DOHH2 (cell line): Measurements from ENCODE around the gene TEX26.

Experiments
- H3F3A ChIP-seq: fragments of 200-600 bp; sonication (generic), shearing (Covaris generic); 2 replicates; pipeline ENCODE4 v1.6.0; 2016; ENCODE audit warnings: antibody characterized with exemption, mild to moderate bottlenecking; ENCODE audit not compliant: control insufficient read depth, insufficient read depth
- H3K27ac ChIP-seq: fragments of 200-600 bp; sonication (generic); 2 replicates; pipeline ENCODE4 v1.5.1; 2014; ENCODE audit warnings: low read depth, mild to moderate bottlenecking, low read length, moderate library complexity
- H3K27me3 ChIP-seq: fragments of 200-600 bp; sonication (generic); 2 replicates; pipeline ENCODE4 v1.6.1; 2014; ENCODE audit warnings: mild to moderate bottlenecking, low read length, mixed read lengths; ENCODE audit not compliant: control insufficient read depth
- H3K36me3 ChIP-seq: fragments of 200-600 bp; sonication (generic); 2 replicates; pipeline ENCODE4 v1.6.1; 2014; ENCODE audit warnings: mild to moderate bottlenecking, low read length, moderate library complexity, mixed read lengths; ENCODE audit not compliant: control insufficient read depth
- H3K4me1 ChIP-seq: fragments of 200-600 bp; sonication (generic); 2 replicates; pipeline ENCODE4 v1.6.1; 2014; ENCODE audit warnings: mild to moderate bottlenecking, low read length, mixed read lengths; ENCODE audit not compliant: control insufficient read depth
- H3K4me2 ChIP-seq: fragments of 200-600 bp; sonication (generic); 2 replicates; pipeline ENCODE4 v1.6.0; 2014; ENCODE audit warnings: mild to moderate bottlenecking, low read length, moderate library complexity
- H3K4me3 ChIP-seq: fragments of 200-600 bp; sonication (generic); 2 replicates; pipeline ENCODE4 v1.5.1; 2014; ENCODE audit warnings: mild to moderate bottlenecking, low read length, mixed read lengths
- H3K79me2 ChIP-seq: fragments of 200-600 bp; sonication (generic); 2 replicates; pipeline ENCODE4 v1.6.1; 2014; ENCODE audit warnings: mild to moderate bottlenecking, low read length, mixed read lengths; ENCODE audit not compliant: control insufficient read depth
- H3K9me2 ChIP-seq: fragments of 200-600 bp; sonication (generic); replicated peaks from 2 replicates; pipeline ENCODE4 v1.6.1; 2014; ENCODE audit warnings: mild to moderate bottlenecking, low read length, mixed read lengths; ENCODE audit not compliant: control insufficient read depth
- H3K9me3 ChIP-seq: fragments of 200-600 bp; sonication (generic); 2 replicates; pipeline ENCODE4 v1.6.1; 2014; ENCODE audit warnings: antibody characterized with exemption, low read length, mixed read lengths; ENCODE audit not compliant: control insufficient read depth, insufficient read depth
- H4K20me1 ChIP-seq: fragments of 200-600 bp; sonication (generic); 2 replicates; pipeline ENCODE4 v1.6.0; 2014; ENCODE audit warnings: low read depth, mild to moderate bottlenecking, antibody characterized with exemption, low read length, moderate library complexity; ENCODE audit not compliant: control insufficient read depth, insufficient read depth
- EZH2phosphoT487 ChIP-seq: fragments of 200-600 bp; sonication (generic); IDR thresholded peaks from 2 replicates; pipeline ENCODE4 v1.6.1; 2017; ENCODE audit warnings: borderline replicate concordance, mild to moderate bottlenecking, antibody characterized with exemption, low read length, moderate library complexity, mixed read lengths
- TF ChIP-seq, protein P1 (sequence below): fragments of 200-600 bp; sonication (generic); IDR thresholded peaks from one replicate; pipeline ENCODE4 v1.5.1; 2014; ENCODE audit warnings: antibody characterized with exemption, mild to moderate bottlenecking, low read depth, low read length; ENCODE audit not compliant: poor library complexity, severe bottlenecking

TEX26 gene

DNA sequence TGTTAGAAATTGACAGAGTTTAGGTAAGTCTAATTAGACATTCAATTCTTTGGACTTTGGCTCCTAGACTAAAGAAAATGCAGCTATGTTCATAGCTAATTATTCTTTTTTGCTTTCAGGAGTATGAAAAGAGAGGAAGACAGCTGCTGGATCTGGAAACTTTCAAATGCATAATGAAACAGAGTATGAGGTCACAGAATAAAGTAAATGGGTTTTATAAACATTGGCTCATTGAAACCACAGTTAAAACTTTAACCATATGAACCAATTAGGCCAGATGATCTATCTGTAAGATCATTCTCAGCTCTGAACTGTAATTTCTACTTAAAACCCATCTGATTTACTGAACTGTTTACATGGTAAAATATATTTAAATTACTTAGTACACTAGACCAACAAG, 82.7 kb downstream of the TEX26 start:
- H3K36me3 ChIP-seq, result no peaks in the 10 kb centered on the region
- no peak overlapping the region for H3K27ac ChIP-seq
- peaks cover 8% of the 10 kb centered on the region; the same call in 1 of the 2 replicates for H3K27me3 ChIP-seq
- TF ChIP-seq, protein P1, sequence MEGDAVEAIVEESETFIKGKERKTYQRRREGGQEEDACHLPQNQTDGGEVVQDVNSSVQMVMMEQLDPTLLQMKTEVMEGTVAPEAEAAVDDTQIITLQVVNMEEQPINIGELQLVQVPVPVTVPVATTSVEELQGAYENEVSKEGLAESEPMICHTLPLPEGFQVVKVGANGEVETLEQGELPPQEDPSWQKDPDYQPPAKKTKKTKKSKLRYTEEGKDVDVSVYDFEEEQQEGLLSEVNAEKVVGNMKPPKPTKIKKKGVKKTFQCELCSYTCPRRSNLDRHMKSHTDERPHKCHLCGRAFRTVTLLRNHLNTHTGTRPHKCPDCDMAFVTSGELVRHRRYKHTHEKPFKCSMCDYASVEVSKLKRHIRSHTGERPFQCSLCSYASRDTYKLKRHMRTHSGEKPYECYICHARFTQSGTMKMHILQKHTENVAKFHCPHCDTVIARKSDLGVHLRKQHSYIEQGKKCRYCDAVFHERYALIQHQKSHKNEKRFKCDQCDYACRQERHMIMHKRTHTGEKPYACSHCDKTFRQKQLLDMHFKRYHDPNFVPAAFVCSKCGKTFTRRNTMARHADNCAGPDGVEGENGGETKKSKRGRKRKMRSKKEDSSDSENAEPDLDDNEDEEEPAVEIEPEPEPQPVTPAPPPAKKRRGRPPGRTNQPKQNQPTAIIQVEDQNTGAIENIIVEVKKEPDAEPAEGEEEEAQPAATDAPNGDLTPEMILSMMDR, result no peak
- no peak for TF ChIP-seq EZH2phosphoT487
- H3K9me3 ChIP-seq, result no peaks in the 10 kb centered on the region
- peaks cover 20% of the 10 kb centered on the region for H3K4me1 ChIP-seq
- no peaks in the 10 kb centered on the region for H3K79me2 ChIP-seq
- no peak overlapping the region for H3K4me3 ChIP-seq
- no peaks in the 10 kb centered on the region for H3F3A ChIP-seq
- no peaks in the 10 kb centered on the region for H3K9me2 ChIP-seq
- no peak overlapping the region for H3K4me2 ChIP-seq
- no peaks in the 10 kb centered on the region; the same call in 1 of the 2 replicates for H4K20me1 ChIP-seq

DNA sequence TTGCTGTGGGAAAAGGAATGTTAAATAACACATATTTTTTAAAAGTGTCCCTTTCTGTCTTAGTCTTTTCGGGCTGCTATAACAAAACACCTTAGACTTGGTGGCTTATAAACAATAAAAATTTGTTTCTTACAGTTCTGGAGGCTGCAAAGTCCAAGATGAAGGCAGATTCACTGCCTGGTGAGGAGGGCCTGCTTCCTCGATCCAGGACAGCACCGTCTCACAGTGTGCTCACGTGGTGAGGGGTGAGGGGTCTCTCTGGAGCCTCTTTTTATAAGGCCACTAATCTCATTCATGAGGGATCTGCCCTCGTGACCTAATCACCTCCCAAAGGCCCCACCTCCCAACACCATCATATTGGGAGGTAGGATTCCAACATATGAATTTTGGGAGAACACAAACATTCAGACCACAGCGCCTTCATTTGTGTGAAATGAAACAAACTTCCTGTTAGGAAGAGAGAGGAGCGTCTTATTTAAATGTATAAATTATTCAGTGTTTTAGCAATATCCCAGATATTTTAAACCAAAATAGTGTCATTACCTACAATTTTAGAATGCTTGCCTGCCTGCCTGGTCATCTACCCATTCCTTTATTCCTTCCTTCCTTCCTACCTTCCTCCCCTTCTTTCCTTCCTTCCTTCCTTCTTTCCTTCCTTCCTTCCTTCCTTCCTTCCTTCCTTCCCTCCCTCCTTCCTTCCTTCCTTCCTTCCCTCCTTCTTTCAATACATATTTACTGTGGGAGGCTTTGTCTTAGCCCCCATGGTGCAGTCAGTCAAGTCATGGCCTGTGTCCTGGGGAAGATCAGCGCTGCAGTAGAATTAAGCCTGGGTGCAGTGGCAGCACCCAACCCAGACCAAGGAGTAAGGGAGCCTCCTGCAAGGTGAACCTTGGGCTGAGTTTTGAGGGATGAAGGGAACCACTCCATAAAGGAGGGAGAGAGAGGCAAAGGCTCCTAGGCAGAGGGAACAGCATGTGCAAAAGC, 84.2 kb downstream of the TEX26 start:
- TF ChIP-seq EZH2phosphoT487, result no peak
- H3K4me2 ChIP-seq, result no peak overlapping the region

DNA sequence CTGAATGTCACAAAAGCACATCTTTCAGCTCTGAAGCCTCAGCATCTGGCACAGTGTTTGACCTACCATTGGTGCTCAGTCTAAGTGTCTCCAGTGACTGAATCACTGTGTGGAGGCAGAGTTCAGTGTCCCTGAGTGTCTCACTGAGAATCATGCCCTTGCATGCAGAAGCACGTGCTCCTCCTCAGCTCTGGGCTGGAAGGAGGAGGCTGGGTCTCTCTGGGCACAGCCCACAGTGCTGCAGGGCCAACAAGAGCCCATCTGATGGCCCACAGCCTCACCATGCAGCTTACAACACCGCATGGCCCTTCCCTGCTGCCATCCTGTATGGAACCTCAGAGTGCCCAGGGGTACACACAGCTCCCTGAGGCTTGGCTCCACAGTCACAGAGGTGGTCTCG, 86.1 kb downstream of the TEX26 start:
- no peak for TF ChIP-seq EZH2phosphoT487
- TF ChIP-seq, protein P1, result no peak
- Histone ChIP-seq H3K27me3 (peaks cover 30% of the 10 kb centered on the region), H3K79me2 (no peaks in the 10 kb centered on the region)

More for the DNA sequence above, 84.2 kb downstream of the TEX26 start:
- H3K27ac ChIP-seq, result no peak overlapping the region
- no peaks in the 10 kb centered on the region for H3K9me2 ChIP-seq
- no peaks in the 10 kb centered on the region for H3K79me2 ChIP-seq
- H3K27me3 ChIP-seq, result peaks cover 16% of the 10 kb centered on the region
- H3K4me1 ChIP-seq, result peaks cover 13% of the 10 kb centered on the region
- H3K9me3 ChIP-seq, result no peaks in the 10 kb centered on the region
- H3K4me3 ChIP-seq, result no peak overlapping the region
- H3K36me3 ChIP-seq, result no peaks in the 10 kb centered on the region
- H3F3A ChIP-seq, result no peaks in the 10 kb centered on the region
- H4K20me1 ChIP-seq, result no peaks in the 10 kb centered on the region; the same call in 1 of the 2 replicates

DNA sequence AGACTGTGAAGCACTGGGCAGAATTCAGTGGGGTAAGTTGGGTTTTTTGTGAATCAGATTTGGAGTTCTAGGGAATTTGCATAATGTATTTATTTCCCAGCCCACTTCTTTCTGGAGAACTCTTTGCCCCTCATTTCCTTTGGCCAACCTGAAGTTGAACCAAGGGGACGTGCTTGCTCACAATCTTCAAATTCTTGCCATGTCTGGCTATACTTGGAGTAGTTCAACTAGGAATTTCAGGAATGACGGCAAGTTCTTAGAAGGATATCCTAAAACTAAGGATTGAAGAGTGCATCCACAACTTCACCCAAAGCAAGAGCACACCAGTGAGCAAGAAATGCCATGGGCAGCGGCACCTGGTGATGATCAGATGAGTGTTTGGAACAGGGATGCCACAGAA, 88.5 kb downstream of the TEX26 start:
- H3K4me1 ChIP-seq, result no peaks in the 10 kb centered on the region
- H3K36me3 ChIP-seq, result no peaks in the 10 kb centered on the region
- H3K79me2 ChIP-seq, result no peaks in the 10 kb centered on the region
- H3F3A ChIP-seq, result no peaks in the 10 kb centered on the region
- no peak overlapping the region for H3K4me3 ChIP-seq
- H3K9me2 ChIP-seq, result no peaks in the 10 kb centered on the region
- peaks cover 36% of the 10 kb centered on the region for H3K27me3 ChIP-seq
- no peak overlapping the region for H3K27ac ChIP-seq
- H3K9me3 ChIP-seq, result no peaks in the 10 kb centered on the region
- no peak for TF ChIP-seq EZH2phosphoT487
- TF ChIP-seq, protein P1, result no peak
- no peaks in the 10 kb centered on the region for H4K20me1 ChIP-seq
- H3K4me2 ChIP-seq, result no peak overlapping the region

More for the DNA sequence above, 86.1 kb downstream of the TEX26 start:
- H3K27ac ChIP-seq, result no peak overlapping the region
- no peak overlapping the region for H3K4me3 ChIP-seq
- H3K4me1 ChIP-seq, result no peaks in the 10 kb centered on the region
- H3K4me2 ChIP-seq, result no peak overlapping the region
- H3K9me3 ChIP-seq, result no peaks in the 10 kb centered on the region
- H3F3A ChIP-seq, result no peaks in the 10 kb centered on the region
- no peaks in the 10 kb centered on the region for H3K9me2 ChIP-seq
- no peaks in the 10 kb centered on the region for H4K20me1 ChIP-seq
- no peaks in the 10 kb centered on the region for H3K36me3 ChIP-seq
